IPS-18c (cell line): Measurements from ENCODE around the gene NCKAP1.
"Not testable (repeated sequence)": the region's sequence is repeated elsewhere in the genome, so short reads cannot be mapped to it uniquely, and the experiment has no call there.

ENCODE experiments used
- H3K4me3 ChIP-seq: 2 replicates; pipeline ENCODE4 v1.7.0; 2013; ENCODE audit warnings: low read depth, mild to moderate bottlenecking, low read length, moderate library complexity; ENCODE audit not compliant: insufficient read depth
- H3K9me3 ChIP-seq: one replicate; pipeline ENCODE4 v1.6.1; 2013; ENCODE audit warnings: mild to moderate bottlenecking, low read length, moderate library complexity; ENCODE audit not compliant: control insufficient read depth, insufficient read depth

NCKAP1 gene

GRCh38 chr2:183038341-183039300, at the start of gene NCKAP1:
Gene NCKAP1 (minus strand): TSS chr2:183038457. CDS start chr2:183038099, 358 bp downstream.
- Histone ChIP-seq H3K4me3 (peak within 1 kb of the TSS; percentile 57), H3K9me3 (no peaks in the 10 kb centered on the region)

- Histone ChIP-seq H3K9me3 (no peaks in the 10 kb centered on the region), H3K4me3 (no peak overlapping the region)
These were observed 43.7 kb upstream of the NCKAP1 start for GRCh38 chr2:183081911-183082310.

GRCh38 chr2:183079139-183079775, 41.0 kb upstream of the NCKAP1 start:
- no peaks in the 10 kb centered on the region for H3K9me3 ChIP-seq
- peak overlapping the region; percentile 55; the same call in 1 of the 2 replicates for H3K4me3 ChIP-seq

GRCh38 chr2:183078464-183079138, 40.3 kb upstream of the NCKAP1 start, which contains the start of gene DUSP19:
Gene DUSP19 (plus strand): TSS chr2:183078747. CDS start chr2:183078934, 187 bp downstream.
- peak within 1 kb of the TSS; percentile 55 for H3K4me3 ChIP-seq
- H3K9me3 ChIP-seq = no peaks in the 10 kb centered on the region

GRCh38 chr2:183078163-183078463, 39.9 kb upstream of the NCKAP1 start:
- H3K9me3 ChIP-seq = no peaks in the 10 kb centered on the region
- peak overlapping the region; percentile 55 for H3K4me3 ChIP-seq

GRCh38 chr2:183072177-183072576, 33.9 kb upstream of the NCKAP1 start:
- H3K9me3 ChIP-seq = peaks cover 4% of the 10 kb centered on the region
- H3K4me3 ChIP-seq = no peak overlapping the region

- Histone ChIP-seq H3K4me3 (peak overlapping the region; percentile 26; the same call in 1 of the 2 replicates), H3K9me3 (peaks cover 4% of the 10 kb centered on the region)
These were observed 32.9 kb upstream of the NCKAP1 start for GRCh38 chr2:183070942-183071844.

GRCh38 chr2:183069174-183069573, 30.9 kb upstream of the NCKAP1 start:
- H3K9me3 ChIP-seq = peaks cover 4% of the 10 kb centered on the region

GRCh38 chr2:183068561-183068960, 30.3 kb upstream of the NCKAP1 start:
- Histone ChIP-seq H3K4me3 (no peak overlapping the region), H3K9me3 (peaks cover 4% of the 10 kb centered on the region)

More at GRCh38 chr2:183069174-183069573, 30.9 kb upstream of the NCKAP1 start:
- no peak overlapping the region; the same call in 1 of the 2 replicates for H3K4me3 ChIP-seq

- Histone ChIP-seq H3K9me3 (no peaks in the 10 kb centered on the region), H3K4me3 (no peak overlapping the region)
These were observed 24.8 kb upstream of the NCKAP1 start for GRCh38 chr2:183063083-183063482.

GRCh38 chr2:183060571-183061231, 22.4 kb upstream of the NCKAP1 start:
- no peaks in the 10 kb centered on the region for H3K9me3 ChIP-seq
- H3K4me3 ChIP-seq = no peak overlapping the region

- H3K9me3 ChIP-seq = no peaks in the 10 kb centered on the region
- no peak overlapping the region for H3K4me3 ChIP-seq
These were observed 21.3 kb upstream of the NCKAP1 start for GRCh38 chr2:183059561-183059960.

- Histone ChIP-seq H3K4me3 (no peak overlapping the region), H3K9me3 (no peaks in the 10 kb centered on the region)
These were observed 19.2 kb upstream of the NCKAP1 start for GRCh38 chr2:183057333-183057985.

GRCh38 chr2:183049420-183049819, 11.2 kb upstream of the NCKAP1 start:
- no peak overlapping the region for H3K4me3 ChIP-seq
- no peaks in the 10 kb centered on the region for H3K9me3 ChIP-seq

- not testable (repeated sequence) for H3K9me3 ChIP-seq
These were observed 9.3 kb upstream of the NCKAP1 start for GRCh38 chr2:183047486-183048125.

More at GRCh38 chr2:183047486-183048125, 9.3 kb upstream of the NCKAP1 start:
- H3K4me3 ChIP-seq = not testable (repeated sequence)
